GM21367 (cell line): Measurements from ENCODE around the gene FHL1.
"Not testable (repeated sequence)": the region's sequence is repeated elsewhere in the genome, so short reads cannot be mapped to it uniquely, and the experiment has no call there.

ENCODE experiments used
- ATAC-seq: cut with Tn5 transposase; IDR thresholded peaks from one replicate; pipeline ENCODE4 v1.9.1; 2021; ENCODE audit not compliant: unreplicated experiment

FHL1 gene

DNA sequence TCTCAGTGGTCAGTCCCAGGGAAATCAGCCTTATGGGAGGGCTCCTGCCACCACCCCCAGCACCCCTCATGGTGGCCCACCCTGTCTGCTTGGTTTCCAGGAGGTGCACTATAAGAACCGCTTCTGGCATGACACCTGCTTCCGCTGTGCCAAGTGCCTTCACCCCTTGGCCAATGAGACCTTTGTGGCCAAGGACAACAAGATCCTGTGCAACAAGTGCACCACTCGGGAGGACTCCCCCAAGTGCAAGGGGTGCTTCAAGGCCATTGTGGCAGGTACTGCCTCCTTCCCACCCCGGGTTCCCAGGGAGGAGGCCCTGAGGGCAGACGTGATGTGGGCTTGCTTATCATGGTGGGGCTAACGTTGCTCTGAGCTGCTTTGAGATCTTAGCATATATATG lies 59.6 kb downstream of the FHL1 start:
- no peak for ATAC-seq

DNA sequence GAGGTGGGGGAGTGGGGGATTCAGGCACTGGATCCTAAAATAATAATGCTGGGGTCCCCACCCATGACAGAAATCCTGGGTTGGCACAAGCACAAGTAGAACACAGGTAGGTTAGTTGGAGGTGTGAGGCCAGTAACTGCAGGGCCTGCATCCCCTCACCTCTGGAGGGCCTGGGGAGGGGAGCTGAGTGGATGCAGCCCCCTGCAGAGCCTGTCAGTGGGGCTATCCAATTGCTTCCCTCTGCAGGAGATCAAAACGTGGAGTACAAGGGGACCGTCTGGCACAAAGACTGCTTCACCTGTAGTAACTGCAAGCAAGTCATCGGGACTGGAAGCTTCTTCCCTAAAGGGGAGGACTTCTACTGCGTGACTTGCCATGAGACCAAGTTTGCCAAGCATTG lies 60.2 kb downstream of the FHL1 start:
- no peak for ATAC-seq

DNA sequence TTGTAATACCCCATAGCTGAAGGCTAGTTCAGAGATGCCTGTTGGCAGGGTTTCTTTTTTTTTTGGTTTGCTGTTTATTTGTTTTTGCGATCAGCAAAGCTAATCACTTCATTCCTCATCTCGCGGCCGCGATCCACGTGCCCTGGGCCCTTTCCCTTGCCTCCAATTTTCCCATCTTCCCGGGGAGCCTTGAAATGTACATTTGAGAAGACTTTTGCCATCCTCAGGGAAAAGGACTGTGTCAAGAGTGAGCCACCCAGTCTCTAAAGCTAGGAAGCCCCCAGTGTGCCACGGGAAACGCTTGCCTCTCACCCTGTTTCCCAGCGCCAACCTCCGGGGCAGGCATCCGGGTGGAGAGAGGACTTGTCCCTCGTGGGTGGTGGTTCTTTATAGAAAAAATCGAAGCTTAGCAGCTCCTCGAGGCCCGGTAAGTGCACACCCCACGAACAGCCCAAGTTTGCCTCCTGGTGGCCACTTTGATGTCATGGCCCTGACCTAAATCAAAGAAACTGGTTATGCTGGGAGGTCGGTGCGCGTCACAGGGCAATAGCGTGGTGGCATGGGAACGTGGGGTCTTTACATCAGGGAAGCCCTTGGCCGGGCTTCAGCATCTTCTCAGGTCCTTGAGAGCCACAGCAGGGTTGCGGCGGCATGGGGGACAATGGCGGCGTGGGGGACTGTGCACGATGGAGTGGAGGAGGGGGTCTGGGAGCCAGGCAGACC lies 61.8 kb downstream of the FHL1 start:
- no peak for ATAC-seq

DNA sequence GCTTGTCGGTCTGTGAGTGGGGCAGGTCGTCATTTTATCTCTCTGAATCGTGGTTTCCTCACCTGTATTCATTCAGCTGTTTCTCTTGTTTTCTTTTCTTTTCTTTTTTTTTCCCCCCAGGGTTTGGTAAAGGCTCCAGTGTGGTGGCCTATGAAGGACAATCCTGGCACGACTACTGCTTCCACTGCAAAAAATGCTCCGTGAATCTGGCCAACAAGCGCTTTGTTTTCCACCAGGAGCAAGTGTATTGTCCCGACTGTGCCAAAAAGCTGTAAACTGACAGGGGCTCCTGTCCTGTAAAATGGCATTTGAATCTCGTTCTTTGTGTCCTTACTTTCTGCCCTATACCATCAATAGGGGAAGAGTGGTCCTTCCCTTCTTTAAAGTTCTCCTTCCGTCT lies 62.4 kb downstream of the FHL1 start:
- ATAC-seq, result no peak

DNA sequence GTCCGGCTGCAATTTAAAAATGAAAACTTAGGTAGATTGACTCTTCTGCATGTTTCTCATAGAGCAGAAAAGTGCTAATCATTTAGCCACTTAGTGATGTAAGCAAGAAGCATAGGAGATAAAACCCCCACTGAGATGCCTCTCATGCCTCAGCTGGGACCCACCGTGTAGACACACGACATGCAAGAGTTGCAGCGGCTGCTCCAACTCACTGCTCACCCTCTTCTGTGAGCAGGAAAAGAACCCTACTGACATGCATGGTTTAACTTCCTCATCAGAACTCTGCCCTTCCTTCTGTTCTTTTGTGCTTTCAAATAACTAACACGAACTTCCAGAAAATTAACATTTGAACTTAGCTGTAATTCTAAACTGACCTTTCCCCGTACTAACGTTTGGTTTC lies 62.9 kb downstream of the FHL1 start:
- ATAC-seq, result no peak

DNA sequence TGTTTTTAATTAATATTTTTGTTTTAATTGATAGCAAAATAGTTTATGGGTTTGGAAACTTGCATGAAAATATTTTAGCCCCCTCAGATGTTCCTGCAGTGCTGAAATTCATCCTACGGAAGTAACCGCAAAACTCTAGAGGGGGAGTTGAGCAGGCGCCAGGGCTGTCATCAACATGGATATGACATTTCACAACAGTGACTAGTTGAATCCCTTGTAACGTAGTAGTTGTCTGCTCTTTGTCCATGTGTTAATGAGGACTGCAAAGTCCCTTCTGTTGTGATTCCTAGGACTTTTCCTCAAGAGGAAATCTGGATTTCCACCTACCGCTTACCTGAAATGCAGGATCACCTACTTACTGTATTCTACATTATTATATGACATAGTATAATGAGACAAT lies 63.5 kb downstream of the FHL1 start:
- ATAC-seq, result no peak

DNA sequence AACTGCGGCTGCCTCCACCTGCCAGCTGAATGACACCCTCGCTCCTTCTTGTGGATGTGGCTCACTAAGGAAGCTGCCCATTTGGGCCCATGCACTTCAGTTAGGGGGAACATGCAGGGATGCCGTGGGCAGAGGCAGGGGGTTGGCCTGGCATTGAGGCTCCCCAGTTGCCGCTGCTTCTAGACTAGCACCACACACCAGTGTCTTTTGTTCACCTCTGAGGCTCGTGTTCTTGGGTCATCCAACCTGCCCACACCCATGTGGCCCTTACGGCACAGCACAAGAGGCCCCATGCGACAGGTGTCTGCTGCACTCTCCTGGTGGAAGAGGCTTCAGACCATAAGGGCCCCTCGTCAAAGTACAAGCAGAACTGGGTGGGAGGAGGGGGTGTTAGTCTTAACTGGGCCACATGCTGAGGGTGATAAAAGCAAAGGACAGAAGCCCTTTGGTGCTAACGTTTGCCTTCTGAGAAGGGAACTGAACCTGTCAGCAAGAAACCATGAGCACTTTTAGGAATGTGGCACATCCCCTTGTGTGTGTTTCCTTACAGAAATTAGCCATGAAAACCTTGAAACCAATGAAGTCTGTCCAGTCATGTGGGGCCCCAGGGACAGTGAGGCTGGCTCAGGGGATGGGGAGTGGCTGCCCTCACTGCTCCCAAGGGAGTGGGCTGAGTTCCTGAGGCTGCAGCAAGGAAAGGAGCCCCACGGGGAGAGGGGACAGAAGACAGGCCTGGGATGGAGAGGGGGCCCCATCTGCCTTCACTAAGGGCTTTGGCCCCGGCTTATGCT lies 64.6 kb downstream of the FHL1 start:
- ATAC-seq, result no peak

DNA sequence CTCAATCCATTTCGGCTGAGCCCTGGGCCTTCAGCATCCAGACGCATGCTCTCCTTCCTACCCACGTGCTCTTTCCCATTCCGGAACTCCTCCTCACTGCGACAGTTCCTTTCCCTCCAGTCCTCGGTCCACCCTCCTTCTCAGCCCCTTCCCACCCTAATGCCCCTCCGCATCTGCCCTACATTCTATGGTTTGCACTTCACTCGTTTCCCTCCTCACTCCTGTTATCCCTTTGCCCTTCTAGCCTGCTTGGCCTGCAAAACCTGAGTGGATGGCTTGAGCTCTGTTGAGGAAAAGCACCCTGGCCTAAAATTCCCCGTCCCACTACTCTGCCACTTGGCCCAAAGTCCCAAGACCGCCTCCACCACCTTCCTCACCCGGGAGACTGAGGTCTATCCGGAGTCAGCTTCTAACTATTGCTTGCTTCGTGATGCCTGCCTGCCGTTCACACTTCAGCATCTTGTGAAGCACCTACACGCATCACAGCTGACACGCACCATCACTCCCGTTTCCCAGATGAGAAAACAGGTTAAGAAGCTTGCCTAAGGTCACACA lies 65.3 kb downstream of the FHL1 start:
- ATAC-seq, result no peak

DNA sequence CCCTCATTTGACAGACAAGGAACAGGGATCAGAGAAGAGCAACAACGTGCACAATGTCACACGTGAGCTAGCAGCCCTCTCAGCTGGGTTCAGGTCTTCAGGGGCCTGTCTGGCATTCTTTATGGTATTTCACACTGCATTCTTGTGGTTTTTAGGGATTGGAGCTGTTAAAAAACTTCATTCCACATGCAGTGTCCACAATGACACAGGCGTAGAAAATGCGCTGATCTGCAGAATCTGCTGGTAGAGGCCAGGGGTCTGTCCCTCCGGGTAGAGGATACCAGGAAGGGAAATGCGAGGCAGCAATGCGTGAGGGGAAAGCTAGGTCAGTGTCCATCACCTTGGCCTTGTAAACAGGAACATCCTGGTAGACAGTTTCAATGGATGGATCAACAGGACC lies 67.2 kb downstream of the FHL1 start:
- ATAC-seq, result no peak

DNA sequence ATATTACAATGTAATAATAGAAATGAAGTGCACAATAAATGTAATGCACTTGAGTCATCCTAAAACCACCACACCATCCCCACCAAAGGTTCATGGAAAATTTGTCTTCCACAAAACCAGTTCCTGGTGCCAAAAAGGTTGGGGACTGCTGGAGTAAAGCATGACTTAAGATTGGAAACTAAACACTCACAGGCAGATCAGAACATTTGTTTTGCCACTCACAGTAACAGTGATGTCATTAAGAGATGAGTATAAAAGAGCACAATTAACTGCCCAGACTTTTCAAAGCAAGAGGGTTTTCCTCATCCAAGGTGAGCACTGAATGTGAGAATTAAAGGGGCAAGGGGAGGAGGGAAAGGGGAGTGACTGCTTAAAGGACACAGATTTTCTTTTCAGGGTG lies 68.2 kb downstream of the FHL1 start:
- ATAC-seq, result no peak

DNA sequence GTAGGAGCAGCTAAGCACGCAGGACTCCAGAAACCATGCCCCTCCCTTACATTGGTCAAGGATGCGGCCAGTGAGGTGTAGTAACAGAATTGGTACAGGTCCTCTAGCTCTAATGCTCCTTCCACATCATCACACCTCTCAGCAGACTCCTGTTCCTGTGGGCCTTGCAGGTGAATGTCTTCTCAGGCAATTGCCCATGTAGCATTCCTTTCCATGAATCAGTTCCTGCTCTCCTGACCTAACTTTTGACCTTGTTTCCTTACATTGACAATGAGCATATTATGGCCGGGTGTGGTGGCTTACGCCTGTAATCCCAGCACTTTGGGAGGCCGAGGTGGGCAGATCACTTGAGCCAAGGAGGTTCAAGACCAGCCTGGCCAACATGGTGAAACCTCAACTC lies 72.6 kb downstream of the FHL1 start:
- no peak for ATAC-seq

DNA sequence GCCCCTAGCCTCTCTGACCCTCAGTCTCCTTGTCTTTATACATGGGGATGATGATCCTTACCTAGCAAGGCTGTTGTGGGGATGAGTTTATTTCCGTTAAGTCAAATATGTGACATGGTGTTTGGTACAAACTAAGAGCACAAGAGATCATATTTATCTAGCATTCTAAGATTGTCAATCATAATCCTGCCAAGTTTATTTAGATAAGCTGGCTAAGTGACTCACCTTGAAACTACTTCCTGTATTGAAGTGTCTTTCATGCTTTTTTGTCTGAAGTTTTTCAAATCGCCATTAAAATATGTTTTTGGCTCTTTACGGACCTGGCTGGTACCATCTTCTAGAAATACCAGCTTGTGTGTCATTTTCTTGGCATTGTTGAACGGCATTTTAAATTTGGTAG lies 73.2 kb downstream of the FHL1 start:
- no peak for ATAC-seq

DNA sequence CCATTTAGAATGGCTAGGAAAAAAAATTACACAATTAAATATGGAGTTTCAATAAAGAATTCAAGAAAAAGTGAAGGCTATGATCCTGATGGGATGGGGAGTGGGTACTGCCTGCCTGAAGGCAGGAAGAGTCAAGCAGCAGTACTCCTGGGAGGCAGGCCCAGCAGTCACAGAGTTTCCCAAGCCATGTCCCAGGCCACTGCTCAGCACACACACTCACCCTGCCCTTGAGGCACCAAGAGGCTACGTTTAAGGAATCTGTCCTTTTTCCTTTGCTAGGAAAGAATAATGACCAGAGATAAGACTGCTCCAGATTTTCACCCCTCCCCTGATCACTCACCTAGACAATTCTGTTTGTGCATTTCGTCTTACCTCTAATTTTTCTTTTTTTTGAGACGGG lies 73.6 kb downstream of the FHL1 start:
- ATAC-seq, result no peak

DNA sequence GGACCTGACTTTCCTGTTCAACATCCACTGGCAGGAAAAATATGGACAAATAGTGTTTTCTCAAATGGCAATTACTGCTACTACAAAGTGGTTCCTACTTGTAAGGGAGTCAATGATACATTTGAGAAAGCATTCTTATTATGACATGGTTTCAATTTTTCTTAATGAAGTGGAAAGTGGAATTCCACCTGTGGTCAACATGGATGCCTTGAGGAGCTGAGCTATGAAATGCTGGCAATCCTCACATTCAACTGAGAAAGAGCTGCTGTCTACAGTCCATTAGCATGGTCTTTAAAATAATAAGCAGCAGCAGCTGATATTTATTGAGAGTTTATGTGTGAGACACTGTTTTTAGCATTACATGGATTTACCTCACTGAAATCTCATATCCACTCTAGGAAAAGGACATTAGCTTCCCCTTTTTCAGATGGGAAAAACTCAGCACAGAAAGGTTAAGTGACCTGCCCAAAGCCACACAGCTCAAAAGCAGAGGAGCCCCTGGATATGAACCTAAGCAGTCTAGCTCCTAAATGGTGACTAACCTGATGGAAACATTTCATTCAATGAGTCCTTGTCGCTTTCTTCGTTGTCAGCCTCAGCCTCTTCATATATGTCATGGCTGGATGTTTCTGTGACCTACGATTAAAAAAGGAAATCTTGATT lies 74.6 kb downstream of the FHL1 start:
- no peak for ATAC-seq

DNA sequence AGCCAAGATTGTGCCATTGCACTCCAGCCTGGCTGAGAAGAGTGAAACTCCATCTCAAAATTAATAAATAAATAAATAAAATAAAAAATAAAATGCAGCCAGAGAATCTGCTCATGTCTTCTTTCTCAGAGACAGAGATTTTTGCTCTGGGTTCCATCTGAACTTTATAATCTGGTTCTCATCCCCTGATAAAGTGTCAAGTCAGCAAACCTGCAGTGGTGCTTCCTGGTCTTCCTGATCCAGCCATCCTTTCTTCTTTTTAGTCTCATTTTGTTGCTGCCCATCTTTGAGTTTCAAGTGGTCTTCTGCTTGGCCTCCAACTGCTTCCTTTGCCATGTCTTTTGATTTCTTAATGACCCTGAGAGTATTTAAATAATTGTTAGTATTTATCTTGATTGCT lies 79.7 kb downstream of the FHL1 start:
- ATAC-seq, result no peak

DNA sequence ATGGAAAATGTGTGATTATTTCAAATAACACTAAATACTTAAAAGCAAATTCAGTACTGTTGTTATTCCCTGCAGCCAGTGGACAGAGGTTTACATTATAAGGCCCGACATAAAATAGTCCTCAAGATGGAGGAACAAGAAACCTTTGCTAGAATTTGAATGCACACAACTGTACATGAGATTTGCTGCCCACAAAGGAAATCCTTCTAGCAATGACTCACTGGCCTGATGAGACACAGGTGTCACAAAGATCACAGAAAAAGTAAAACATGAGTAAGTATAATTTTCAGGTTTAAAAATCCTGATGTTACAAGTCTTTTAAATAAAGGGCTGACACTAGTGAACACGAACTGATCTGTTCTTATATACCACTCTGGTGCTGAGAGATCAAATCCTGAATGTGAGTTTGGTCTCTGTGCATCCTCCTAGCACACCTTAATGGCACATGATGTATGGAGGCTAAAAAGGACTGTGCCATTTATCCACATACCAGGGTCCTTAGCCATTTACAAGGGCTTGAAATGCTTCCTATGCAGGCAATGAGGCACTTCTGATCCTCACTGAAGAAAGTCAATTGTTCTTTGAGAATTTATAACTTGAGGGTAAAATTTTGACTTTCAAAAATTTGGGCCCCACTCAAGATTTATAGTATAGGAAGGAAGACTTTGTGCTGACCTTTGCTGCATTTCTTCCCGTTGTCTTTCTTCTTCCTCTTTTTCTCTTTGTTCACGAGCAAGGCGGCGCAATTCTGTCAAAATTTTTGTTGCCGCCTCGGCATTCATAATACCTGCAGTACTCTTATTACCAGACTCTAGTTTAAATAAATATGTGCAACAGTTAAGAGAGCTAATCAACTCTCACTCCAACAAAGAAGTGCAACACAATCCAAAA lies 80.9 kb downstream of the FHL1 start:
- ATAC-seq, result no peak

DNA sequence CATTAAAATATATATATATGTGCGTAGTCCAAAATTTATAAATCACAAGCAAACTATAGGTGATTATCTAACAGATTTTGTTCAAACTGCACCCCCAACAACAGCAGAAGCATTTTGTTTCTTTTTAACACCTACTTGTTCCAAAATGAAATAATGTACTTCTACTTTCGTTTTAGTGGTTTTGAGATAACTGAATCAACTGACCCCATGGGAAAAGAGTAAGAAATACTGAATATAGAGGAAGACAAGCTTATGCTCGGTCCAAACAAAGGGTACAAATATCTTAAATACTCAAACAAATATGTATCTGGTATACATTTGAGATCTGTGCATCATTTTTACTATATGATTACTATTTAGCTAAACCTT lies 81.5 kb downstream of the FHL1 start:
- no peak for ATAC-seq

DNA sequence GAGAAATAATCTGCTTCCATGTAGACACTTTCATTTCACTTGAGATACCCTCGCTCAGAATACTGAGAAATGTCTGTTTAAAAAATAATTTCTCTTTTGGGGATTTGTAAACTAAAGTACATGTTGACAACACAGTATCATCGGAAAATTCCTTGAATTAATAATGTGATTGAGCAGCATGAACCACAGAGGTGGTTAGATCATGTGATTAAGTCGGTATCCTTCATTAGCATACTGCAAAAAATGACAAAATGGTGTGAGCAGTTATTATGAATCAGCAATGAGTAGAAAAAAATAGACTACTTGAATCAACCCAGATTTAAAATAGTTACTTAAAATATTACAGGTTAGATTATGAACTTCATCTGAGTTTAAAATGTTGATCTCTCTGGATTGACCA lies 89.7 kb downstream of the FHL1 start:
- ATAC-seq, result no peak

DNA sequence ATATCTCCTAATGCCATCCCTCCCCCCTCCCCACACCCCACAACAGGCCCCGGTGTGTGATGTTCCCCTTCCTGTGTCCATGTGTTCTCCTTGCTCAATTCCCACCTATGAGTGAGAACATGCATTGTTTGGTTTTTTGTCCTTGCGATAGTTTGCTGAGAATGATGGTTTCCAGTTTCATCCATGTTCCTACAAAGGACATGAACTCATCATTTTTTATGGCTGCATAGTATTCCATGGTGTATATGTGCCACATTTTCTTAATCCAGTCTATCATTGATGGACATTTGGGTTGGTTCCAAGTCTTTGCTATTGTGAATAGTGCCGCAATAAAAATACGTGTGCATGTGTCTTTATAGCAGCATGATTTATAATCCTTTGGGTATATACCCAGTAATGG lies 90.5 kb downstream of the FHL1 start:
- not testable (repeated sequence) for ATAC-seq

DNA sequence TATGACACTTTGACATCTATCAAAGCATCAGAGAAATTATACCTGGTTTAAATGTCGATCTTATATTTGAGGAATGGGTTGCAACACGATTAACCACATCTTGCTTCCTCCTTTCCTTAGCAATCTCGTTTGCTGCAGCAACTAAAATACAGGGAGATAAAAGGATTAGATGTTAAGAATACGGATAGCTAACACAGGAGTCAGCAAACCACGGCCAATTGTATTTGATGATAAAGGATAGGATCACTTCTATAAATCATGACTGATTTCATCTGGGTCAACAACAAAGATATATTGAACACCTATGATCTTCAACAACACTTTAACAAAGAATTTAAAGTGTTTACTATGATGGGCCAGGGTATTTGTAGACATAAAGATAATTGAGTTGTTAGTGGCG lies 98.9 kb downstream of the FHL1 start:
- no peak for ATAC-seq
